ENCODE measurements around the gene ALG11.

DNA sequence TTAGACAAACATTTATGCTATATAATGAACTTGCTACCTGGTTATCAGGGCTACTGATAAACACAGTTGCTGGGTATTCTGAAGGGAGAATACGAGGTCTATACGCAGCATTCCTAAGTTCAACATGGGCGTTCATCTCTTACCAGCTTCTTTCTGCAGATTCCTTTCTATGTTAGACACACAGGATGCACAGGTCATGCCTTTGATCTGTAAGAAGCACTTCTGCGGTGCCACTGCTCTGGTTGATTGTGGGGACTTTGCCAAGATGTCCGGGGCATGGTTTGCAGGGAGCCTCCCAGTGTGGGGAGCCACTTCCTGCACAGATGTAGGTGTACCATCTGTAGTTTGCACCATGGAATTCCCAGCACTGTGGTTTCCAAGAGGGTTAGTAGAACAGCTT is 41.8 kb upstream of the ALG11 start:
- TF ChIP-seq JUND (IDR thresholded peaks at IDR 0.05) (no peak), YY1 (IDR thresholded peaks at IDR 0.05) (no peak)
- TF ChIP-seq, protein P1, sequence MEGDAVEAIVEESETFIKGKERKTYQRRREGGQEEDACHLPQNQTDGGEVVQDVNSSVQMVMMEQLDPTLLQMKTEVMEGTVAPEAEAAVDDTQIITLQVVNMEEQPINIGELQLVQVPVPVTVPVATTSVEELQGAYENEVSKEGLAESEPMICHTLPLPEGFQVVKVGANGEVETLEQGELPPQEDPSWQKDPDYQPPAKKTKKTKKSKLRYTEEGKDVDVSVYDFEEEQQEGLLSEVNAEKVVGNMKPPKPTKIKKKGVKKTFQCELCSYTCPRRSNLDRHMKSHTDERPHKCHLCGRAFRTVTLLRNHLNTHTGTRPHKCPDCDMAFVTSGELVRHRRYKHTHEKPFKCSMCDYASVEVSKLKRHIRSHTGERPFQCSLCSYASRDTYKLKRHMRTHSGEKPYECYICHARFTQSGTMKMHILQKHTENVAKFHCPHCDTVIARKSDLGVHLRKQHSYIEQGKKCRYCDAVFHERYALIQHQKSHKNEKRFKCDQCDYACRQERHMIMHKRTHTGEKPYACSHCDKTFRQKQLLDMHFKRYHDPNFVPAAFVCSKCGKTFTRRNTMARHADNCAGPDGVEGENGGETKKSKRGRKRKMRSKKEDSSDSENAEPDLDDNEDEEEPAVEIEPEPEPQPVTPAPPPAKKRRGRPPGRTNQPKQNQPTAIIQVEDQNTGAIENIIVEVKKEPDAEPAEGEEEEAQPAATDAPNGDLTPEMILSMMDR (IDR thresholded peaks at IDR 0.05; ENCODE audit: low read depth, low read length, missing input control) = no peak

Measured in liver (tissue), 3 donors.